Breast epithelium (tissue), 3 donors: ENCODE measurements around the gene LGALS3BP.

Source experiments
- POLR2A ChIP-seq: fragments of 450-650 bp; IDR thresholded peaks from one replicate; pipeline ENCODE4 v1.6.1; 2016; ENCODE audit warnings: antibody characterized with exemption, mild to moderate bottlenecking, moderate library complexity
- TF ChIP-seq, protein P1 (sequence below), 3 donors: fragments of 450-650 bp; IDR thresholded peaks; one replicate each; pipeline ENCODE4 v1.5.1; 2016 to 2017; ENCODE audit warnings: antibody characterized with exemption in 3 of 3, mild to moderate bottlenecking in 3 of 3, moderate library complexity in 3 of 3

DNA sequence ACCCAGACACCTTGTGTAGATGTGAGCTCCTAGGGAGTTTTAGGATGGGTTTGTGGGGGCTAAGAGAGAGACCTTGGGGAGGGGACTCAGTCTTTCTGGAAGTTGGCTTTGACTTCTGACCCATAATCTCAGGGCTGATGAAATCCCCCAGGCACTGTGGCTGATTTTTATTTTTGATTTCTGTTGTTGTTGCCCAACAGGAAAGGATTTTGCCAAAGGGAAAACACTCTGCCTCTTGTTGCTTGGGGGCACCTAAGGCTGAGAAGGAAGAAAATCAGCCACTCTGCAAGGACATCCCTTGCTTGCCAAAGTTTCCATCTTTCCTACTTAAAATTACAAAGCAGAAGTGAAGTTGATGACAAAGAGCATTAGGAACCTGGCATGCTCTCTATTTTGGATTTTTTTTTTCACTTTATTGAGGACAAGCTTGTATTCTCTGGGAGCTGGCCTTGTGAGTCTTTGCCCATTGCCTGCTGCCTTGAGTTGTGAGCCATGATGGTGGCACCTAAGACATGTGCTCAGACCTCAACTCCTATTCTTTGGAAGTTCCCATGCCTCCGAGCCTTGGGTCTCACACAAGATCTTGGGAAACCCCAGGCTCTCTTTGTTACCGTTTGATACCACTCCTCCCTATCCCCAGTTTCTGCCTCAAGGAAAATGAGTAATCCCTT lies 41.0 kb upstream of the LGALS3BP start:
- TF ChIP-seq POLR2A = no peak
- TF ChIP-seq, protein P1, sequence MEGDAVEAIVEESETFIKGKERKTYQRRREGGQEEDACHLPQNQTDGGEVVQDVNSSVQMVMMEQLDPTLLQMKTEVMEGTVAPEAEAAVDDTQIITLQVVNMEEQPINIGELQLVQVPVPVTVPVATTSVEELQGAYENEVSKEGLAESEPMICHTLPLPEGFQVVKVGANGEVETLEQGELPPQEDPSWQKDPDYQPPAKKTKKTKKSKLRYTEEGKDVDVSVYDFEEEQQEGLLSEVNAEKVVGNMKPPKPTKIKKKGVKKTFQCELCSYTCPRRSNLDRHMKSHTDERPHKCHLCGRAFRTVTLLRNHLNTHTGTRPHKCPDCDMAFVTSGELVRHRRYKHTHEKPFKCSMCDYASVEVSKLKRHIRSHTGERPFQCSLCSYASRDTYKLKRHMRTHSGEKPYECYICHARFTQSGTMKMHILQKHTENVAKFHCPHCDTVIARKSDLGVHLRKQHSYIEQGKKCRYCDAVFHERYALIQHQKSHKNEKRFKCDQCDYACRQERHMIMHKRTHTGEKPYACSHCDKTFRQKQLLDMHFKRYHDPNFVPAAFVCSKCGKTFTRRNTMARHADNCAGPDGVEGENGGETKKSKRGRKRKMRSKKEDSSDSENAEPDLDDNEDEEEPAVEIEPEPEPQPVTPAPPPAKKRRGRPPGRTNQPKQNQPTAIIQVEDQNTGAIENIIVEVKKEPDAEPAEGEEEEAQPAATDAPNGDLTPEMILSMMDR (IDR thresholded peaks at IDR 0.05) = no peak
